NK-92 (cell line): ENCODE measurements around the gene ABR.

Experiments used
- DNase-seq: peaks from one replicate; lab custom pipeline; 2025; ENCODE audit not compliant: unreplicated experiment; lab: John Stamatoyannopoulos, UW

Gene ABR

DNA sequence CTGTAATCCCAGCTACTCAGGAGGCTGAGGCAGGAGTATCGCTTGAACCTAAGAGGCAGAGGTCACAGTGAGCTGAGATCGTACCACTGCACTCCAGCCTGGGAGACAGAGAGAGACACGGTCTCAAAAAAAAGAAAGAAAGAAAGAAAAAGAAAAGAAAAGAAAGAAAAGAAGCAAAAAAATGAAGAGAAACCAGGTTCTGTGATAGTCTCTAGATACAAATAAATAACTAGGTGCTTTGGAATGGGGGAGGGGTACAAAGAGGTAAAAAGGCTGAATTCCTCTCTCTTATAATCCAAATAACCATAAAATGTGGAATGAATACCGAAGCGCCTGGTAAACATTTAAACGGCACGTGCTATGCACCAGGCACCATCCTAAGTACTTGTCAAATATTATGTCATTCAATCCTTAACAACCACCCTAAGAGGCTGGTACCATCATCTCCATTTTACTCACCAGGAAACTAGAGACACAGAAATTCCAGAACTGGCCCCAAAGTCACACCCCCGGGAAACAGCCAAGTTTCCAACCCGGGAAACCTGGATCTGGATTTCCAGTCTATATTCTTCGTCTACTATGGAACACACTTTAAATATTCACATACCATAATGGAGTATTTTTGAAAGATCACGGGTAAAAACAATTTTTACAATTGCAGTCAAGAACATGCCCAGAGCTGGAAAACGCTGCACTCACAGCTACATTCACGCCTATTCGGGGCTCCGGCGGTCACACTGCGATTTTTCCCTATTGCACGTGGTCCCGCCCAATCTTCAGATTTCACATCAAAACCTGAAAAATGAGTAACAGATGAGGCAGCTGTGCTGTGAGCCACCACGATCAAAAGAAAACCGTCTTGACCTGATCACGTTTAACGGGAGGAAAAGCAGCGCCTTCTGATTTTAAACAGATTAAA lies 210.7 kb downstream of the ABR start:
- DNase-seq, result no peak

DNA sequence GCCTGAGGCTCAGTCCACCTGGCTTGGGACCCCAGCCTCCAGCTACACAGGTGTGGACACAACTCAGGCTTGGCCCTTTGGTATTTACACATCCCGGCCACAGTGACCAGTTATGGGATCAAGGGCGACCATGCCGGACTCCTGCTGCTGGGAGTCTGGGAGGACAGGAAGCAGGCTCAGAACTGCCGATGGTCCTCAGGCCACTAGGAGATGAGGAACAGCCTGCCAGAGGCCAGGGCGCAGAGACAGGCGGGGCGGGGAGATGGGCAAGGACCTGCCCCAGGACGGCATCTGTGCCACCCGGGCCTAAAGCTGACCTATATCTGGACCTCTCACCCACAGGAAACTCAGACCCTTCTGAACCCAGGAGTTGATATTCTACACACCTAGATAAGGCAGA lies 212.7 kb downstream of the ABR start:
- no peak for DNase-seq

DNA sequence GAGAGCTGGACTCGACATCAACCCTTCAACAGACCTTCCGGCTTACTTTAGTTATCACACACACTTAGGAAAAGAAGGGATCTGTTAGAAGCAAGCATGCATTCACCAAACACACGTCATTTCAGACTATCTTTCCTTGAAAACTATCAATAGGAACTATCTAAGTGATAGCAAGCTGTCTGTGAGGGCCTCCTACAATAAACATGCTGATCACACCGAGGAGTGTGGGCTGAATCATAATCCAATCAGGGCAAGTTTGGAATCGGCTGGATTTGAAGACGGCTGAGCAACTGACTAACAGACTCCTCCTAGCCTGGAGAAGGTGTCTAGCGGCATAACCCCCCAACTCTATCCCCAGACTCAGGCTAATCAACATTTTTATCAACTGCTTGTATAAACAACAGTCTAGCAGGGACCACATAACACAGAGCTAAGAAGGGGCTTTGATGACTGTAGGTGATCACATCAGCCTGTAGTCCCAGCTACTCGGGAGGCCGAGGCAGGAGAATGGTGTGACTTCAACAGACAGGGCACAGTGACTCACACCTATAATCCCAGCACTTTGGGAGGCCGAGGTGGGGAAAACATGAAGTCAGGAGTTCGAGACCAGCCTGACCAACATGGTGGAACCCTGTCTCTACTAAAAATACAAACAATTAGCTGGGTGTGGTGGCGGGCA lies 214.3 kb downstream of the ABR start:
- no peak for DNase-seq

DNA sequence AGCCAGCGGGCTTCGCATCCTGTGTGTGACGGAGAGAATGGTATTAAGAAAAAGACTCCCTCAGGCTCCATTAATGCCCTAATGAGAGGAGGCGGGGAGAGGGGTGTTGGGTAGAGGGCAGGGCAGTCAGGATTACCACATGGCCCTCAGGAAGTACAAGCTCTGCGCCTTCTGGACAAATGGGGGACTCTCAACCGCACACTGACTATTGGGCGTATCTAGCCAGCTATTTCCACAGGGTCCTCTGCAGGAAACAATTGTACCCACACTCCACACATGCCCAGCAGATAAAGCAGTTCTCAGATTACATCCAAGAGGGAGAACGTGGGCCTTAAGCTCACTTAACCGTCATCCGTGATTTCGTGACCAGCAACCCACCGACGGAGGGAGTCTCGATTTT lies 214.9 kb downstream of the ABR start:
- DNase-seq, result no peak

DNA sequence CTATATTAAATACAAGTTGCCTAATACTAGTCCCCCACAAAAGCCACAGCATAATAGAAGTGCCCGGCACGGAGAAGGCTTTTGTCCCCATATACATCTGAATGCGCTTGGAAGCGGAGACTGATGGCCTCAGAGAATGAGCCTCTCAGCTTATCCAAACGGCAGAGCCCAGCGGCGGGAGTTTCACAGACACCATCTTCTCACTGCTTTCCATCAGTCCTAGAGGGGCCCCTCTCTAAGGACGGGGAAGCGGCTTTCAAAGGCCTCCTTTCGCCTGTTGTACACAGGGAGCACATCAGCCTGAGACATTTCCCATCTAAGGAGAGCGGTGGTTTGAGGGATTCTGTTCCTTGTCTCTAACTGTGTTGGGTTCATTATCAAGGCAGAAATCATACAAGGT lies 217.1 kb downstream of the ABR start:
- DNase-seq, result no peak

DNA sequence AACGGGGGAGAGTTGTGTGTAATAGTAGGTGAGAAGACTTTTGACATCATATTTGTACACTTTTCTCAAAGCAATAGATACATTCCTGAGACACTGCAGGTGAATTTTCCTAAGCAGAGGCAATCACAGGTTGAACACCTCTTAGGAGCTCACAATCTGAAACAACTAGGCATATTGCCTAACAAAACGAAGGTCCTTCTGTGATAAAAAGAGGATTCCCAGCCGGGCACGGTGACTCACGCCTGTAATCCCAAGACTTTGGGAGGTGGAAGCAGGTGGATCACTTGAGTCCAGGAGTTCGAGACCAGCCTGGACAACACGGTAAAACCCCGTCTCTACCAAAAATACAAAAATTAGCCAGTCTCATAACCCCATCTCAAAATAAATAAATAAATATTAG lies 217.6 kb downstream of the ABR start:
- DNase-seq, result no peak

DNA sequence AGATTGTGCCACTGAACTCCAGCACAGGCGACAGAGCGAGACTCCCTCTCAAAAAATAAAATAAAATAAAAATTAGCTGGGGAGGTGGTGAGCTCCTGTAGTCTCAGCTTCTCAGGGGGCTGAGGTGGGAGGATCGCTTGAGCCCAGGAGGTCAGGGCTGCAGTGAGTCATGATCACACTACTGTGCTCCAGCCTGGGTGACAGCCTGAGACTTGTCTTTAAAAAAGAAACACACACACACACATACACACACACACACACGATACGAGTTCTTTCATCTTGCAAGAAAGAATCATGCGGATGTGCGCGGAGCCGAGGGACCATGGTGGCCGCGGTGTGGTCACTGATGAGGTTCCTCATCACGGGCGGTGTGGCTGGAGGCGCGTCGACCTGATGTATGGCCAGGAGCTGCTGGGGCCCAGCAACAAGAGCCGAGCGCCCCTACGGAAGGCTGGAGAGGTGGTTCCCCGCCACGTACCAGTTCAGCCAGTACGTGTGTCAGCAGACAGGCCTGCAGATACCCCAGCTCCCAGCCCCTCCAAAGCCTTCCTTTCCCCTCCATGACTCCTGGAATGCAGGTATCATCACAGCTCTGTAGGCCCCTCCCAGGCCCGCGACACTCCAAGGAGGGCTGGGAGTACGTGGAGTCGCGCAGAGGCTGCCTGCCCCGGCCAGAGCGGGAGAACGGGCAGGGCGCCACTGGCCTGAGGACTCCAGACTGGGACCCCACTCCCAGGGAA lies 220.9 kb downstream of the ABR start:
- no peak for DNase-seq

DNA sequence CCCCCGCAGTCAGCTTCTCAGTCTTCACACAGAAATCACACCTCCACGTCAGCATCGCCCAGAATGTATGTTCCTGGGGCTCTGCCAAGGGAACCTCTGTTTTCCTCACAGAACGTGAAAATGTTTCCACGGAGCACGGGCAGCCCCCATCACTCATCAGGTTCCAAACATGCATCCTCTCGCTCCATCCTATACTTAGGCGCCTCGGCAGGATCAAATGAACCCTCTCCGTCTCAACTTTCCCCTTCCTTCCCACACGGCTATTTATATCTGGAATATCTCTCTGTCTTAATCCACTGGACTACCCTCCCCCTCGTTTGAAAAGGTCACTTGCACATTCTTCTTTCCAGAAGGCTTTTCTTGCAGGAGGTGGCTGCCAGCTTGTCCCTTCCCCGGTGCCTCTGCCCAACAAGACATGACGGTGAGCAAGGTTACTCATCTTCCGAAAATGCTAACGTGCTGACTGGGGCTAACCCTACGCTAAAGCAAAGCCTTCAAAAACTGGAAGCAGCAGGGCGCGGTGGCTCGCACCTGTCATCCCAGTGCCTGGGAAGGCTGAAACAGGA lies 221.8 kb downstream of the ABR start:
- DNase-seq, result no peak

DNA sequence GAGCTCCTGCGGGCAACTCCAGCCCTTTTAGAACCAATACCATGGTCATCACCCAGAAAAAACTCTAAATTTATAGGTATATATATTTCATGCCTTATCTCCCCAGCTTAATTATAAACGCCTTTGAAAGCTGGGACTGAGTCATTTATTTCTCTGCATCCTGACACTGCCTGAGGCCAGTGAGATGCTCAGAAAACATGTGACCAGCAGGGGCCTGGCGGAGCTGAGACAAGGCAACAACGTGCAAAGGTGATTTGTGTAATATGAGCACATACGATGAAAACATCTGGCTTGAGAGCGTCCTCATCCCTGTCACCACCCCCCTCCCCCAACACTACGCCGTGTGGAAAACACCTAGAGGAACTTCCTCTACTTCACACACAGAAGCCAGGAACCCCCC lies 222.9 kb downstream of the ABR start:
- no peak for DNase-seq

DNA sequence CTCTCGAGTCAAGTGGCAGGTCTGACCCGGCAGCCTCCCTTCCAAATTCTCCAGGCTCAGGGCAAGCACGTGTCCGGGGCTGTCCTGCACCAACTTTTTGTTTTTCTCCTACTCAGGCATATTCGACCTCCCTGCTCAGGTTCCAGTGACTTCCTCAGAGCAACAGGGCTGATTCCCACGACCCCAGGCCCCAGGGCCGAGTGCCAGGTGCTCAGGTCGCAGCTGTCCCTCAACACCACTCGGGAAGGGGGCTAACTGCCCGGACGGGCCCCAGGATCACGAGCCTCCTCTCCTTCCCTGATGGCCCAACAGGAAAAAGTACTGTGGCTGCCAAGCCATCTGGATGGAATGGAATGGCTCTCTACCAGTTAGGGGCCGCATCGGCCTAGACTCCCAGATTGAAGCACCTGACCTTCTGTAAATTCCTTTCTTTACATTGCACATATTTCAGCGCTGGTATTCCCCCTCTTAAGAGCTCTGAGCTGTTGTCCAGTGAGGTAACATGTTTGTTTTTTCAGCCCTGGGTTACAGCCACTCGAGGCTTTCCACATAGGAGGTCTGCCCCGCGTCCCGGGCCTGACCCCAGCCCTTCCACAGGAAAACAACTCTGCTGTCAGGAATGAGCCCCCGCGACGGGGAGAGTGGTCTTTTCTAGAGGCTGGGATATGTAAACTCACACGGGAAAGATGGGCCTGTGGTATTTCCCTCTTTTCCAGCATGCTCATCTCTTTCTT lies 225.2 kb downstream of the ABR start:
- DNase-seq, result no peak

DNA sequence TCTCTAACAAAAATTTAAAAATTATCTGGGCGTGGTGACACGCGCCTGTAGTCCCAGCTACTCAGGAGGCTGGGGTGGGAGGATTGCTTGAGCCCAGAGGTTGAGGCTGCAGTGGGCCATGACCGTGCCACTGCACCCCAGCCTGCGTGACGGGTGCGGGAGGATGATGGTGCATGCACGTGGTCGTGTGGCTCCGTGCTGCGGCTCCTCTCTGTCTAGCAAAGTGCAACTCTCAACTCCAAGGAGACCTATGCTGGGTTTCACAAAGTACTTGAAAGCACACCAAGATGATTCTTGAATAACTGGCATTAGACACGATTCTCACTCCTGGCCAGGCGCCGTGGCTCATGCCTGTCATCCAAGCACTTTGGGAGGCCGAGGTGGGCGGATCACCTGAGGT lies 226.0 kb downstream of the ABR start:
- no peak for DNase-seq
